Fibroblast of mammary gland (primary cell): ENCODE data around the gene RFPL1.
A peak's percentile ranks its signal among the peaks of the same experiment; 100 is the strongest.
"Not testable (repeated sequence)": the region's sequence is repeated elsewhere in the genome, so short reads cannot be mapped to it uniquely, and the experiment has no call there.

Experiments
- DNase-seq: peaks from one replicate; pipeline ENCODE4 v3.0.0-alpha.2; 2010; ENCODE audit warnings: low read depth
- H3K4me3 ChIP-seq: 2 replicates; pipeline ENCODE4 v1.5.1; 2011; ENCODE audit warnings: low read depth, mild to moderate bottlenecking, low read length, moderate library complexity; ENCODE audit not compliant: control insufficient read depth
- CTCF ChIP-seq: conservative IDR thresholded peaks from 2 replicates; pipeline ENCODE4 v1.5.1; 2011; ENCODE audit warnings: low read depth, low read length, inconsistent platforms; ENCODE audit not compliant: control insufficient read depth, insufficient read depth

Gene RFPL1

GRCh38 chr22:29438283-29438682 is at the start of gene RFPL1:
Gene RFPL1, plus strand, starts transcription at chr22:29438583.
- DNase-seq, H3K4me3 ChIP-seq: not testable (repeated sequence)

GRCh38 chr22:29388759-29389090 is 49.7 kb upstream of the RFPL1 start:
- H3K4me3 ChIP-seq = peak overlapping the region; percentile 81
- TF ChIP-seq CTCF = no peak
- DNase-seq = no peak

- no peak for TF ChIP-seq CTCF
- DNase-seq = no peak
- no peak overlapping the region for H3K4me3 ChIP-seq
These were observed 48.1 kb upstream of the RFPL1 start for GRCh38 chr22:29390270-29390669.

- DNase-seq = no peak
- H3K4me3 ChIP-seq = no peak overlapping the region
- TF ChIP-seq CTCF = no peak
These were observed 46.8 kb upstream of the RFPL1 start for GRCh38 chr22:29391546-29391945.

GRCh38 chr22:29393019-29393608 is 45.3 kb upstream of the RFPL1 start:
- no peak for DNase-seq
- no peak overlapping the region for H3K4me3 ChIP-seq
- no peak for TF ChIP-seq CTCF

GRCh38 chr22:29394931-29395581 is 43.3 kb upstream of the RFPL1 start:
- DNase-seq = peak; percentile 72
- no peak overlapping the region for H3K4me3 ChIP-seq
- TF ChIP-seq CTCF = peak; percentile 80

- H3K4me3 ChIP-seq = no peak overlapping the region
- DNase-seq = no peak
- no peak for TF ChIP-seq CTCF
These were observed 42.3 kb upstream of the RFPL1 start for GRCh38 chr22:29396126-29396525.
